SK-N-SH treated with all-trans-retinoic acid at 6 μM for 48 hours (cell line): Measurements from ENCODE around the gene IGSF8.

Experiments used
- ATAC-seq: fragments of 200-7000 bp; cut with Tn5 transposase; 3 replicates; pipeline ENCODE4 v1.9.1; 2020; ENCODE audit warnings: mild to moderate bottlenecking, moderate library complexity
- ARNTL ChIP-seq: fragments of 450-650 bp; formaldehyde crosslinking; IDR thresholded peaks from 2 replicates; pipeline ENCODE4 v1.5.0; 2020; ENCODE audit warnings: low read depth, mild to moderate bottlenecking, moderate library complexity, borderline replicate concordance
- BACH2 ChIP-seq: fragments of 250-450 bp; sonication (Bioruptor Pico); IDR thresholded peaks from 2 replicates; pipeline ENCODE4 v1.9.0; 2021; ENCODE audit warnings: mild to moderate bottlenecking, borderline replicate concordance
- CSDC2 ChIP-seq: fragments of 250-450 bp; sonication (Bioruptor Pico); IDR thresholded peaks from 2 replicates; pipeline ENCODE4 v1.5.0; 2020; ENCODE audit warnings: mild to moderate bottlenecking, moderate library complexity
- ESRRG ChIP-seq: fragments of 250-450 bp; sonication (Bioruptor Pico); IDR thresholded peaks from 2 replicates; pipeline ENCODE4 v1.6.1; 2021; ENCODE audit warnings: mild to moderate bottlenecking
- ISL1 ChIP-seq: fragments of 250-450 bp; sonication (Bioruptor Pico); IDR thresholded peaks from 2 replicates; pipeline ENCODE4 v2.1.2; 2022; ENCODE audit warnings: mild to moderate bottlenecking, moderate library complexity
- OSR1 ChIP-seq: fragments of 250-450 bp; sonication (Bioruptor Pico); IDR thresholded peaks from 2 replicates; pipeline ENCODE4 v1.8.0; 2022; ENCODE audit warnings: moderate library complexity, mild to moderate bottlenecking, inconsistent platforms
- PPARA ChIP-seq: fragments of 250-450 bp; sonication (Bioruptor Pico); IDR thresholded peaks from 2 replicates; pipeline ENCODE4 v1.5.0; 2020; ENCODE audit warnings: mild to moderate bottlenecking, borderline replicate concordance
- RARB ChIP-seq: fragments of 250-450 bp; sonication (Bioruptor Pico); IDR thresholded peaks from 2 replicates; pipeline ENCODE4 v1.8.0; 2021; ENCODE audit warnings: mild to moderate bottlenecking, moderate library complexity
- SNAI2 ChIP-seq: fragments of 250-450 bp; sonication (Bioruptor Pico); IDR thresholded peaks from 2 replicates; pipeline ENCODE4 v1.5.0; 2020; ENCODE audit warnings: mild to moderate bottlenecking, moderate library complexity
- TCF4 ChIP-seq: fragments of 250-450 bp; sonication (Bioruptor Pico); IDR thresholded peaks from 2 replicates; pipeline ENCODE4 v1.8.0; 2021; ENCODE audit warnings: mild to moderate bottlenecking, moderate library complexity, borderline replicate concordance
- TOX ChIP-seq: fragments of 250-450 bp; sonication (Bioruptor Pico); IDR thresholded peaks from 2 replicates; pipeline ENCODE4 v1.8.0; 2021; ENCODE audit warnings: mild to moderate bottlenecking, moderate library complexity, borderline replicate concordance
- ZC3H10 ChIP-seq: fragments of 250-450 bp; sonication (Bioruptor Pico); IDR thresholded peaks from 2 replicates; pipeline ENCODE4 v1.5.1; 2021; ENCODE audit warnings: mild to moderate bottlenecking, moderate library complexity
- ZFP3 ChIP-seq: fragments of 250-450 bp; sonication (Bioruptor Pico); IDR thresholded peaks from 2 replicates; pipeline ENCODE4 v1.5.0; 2020; ENCODE audit warnings: mild to moderate bottlenecking, moderate library complexity
- ZFP30 ChIP-seq: fragments of 450-650 bp; formaldehyde crosslinking; IDR thresholded peaks from 2 replicates; pipeline ENCODE4 v1.5.0; 2022; ENCODE audit warnings: mild to moderate bottlenecking, moderate library complexity
- ZNF565 ChIP-seq: fragments of 450-650 bp; formaldehyde crosslinking; conservative IDR thresholded peaks from 2 replicates; pipeline ENCODE4 v1.5.0; 2020; ENCODE audit warnings: low read depth, mild to moderate bottlenecking, moderate library complexity
- ZNF70 ChIP-seq: fragments of 450-650 bp; formaldehyde crosslinking; IDR thresholded peaks from 2 replicates; pipeline ENCODE4 v1.5.0; 2020; ENCODE audit warnings: mild to moderate bottlenecking, moderate library complexity
- ZNF8 ChIP-seq: fragments of 450-650 bp; formaldehyde crosslinking; IDR thresholded peaks from 2 replicates; pipeline ENCODE4 v1.5.0; 2020; ENCODE audit warnings: mild to moderate bottlenecking, moderate library complexity
- TF ChIP-seq, protein P1 (sequence below): fragments of 250-450 bp; sonication (Bioruptor Pico); IDR thresholded peaks from 2 replicates; pipeline ENCODE4 v1.8.0; 2021; ENCODE audit warnings: low read depth, mild to moderate bottlenecking, moderate library complexity, borderline replicate concordance
- TF ChIP-seq, protein P2 (sequence below): fragments of 250-450 bp; sonication (Bioruptor Pico); IDR thresholded peaks from 2 replicates; pipeline ENCODE4 v1.5.1; 2020; ENCODE audit warnings: low read depth, mild to moderate bottlenecking, moderate library complexity
- TF ChIP-seq, protein P3 (sequence below): fragments of 250-450 bp; sonication (Bioruptor Pico); IDR thresholded peaks from 2 replicates; pipeline ENCODE4 v1.5.0; 2020; ENCODE audit warnings: mild to moderate bottlenecking, moderate library complexity
- TF ChIP-seq, protein P4 (sequence below): fragments of 250-450 bp; sonication (Bioruptor Pico); IDR thresholded peaks from 2 replicates; pipeline ENCODE4 v1.5.1; 2021; ENCODE audit warnings: mild to moderate bottlenecking, moderate library complexity
- TF ChIP-seq, protein P5 (sequence below): fragments of 250-450 bp; sonication (Bioruptor Pico); IDR thresholded peaks from 2 replicates; pipeline ENCODE4 v1.8.0; 2020; ENCODE audit warnings: mild to moderate bottlenecking, moderate library complexity, borderline replicate concordance

IGSF8 gene

DNA sequence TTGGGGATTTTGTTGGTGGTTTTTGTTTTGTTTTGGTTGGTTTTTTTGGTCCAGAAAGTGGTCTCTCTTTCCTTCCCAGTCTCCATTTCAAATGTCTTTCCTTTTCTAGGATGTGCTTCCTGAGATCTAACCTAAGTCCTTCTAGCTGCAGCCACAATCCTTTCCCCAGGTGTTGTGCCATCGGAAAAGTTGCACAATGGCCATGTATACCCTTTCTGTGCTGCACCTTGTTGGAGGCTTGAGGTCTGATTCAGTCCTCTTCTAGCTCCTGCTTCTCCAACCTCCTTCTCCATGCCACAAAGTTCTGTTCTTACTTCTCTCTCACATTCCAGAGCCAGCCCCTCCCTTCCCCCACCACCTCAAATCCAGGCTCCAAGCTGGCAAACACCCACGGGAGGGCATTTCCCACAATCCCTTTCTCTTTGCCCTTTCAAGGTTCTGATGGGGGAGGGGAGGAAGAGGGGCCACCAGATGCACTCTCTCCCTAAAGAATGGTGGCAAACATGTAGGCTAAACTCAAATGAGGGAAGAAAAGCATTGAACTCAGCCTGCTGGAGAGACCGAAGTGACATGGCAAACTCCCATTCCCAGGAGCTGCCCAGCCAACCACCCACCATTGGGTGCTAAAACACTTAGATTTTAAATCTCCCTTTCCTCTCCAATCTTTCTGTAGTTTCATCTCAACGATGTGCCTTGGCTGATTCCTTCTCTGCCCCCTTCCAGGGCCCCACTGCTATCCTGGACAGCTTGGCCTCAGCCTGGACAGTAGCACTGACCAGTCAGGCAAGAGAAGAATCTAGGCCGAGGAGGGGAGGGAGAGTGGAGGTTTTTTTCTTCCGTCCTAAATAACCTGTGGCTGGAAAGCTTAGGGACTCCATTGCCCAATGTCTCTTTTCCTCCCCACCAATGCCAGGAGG is 31.3 kb downstream of the IGSF8 start:
- no peak for ATAC-seq

DNA sequence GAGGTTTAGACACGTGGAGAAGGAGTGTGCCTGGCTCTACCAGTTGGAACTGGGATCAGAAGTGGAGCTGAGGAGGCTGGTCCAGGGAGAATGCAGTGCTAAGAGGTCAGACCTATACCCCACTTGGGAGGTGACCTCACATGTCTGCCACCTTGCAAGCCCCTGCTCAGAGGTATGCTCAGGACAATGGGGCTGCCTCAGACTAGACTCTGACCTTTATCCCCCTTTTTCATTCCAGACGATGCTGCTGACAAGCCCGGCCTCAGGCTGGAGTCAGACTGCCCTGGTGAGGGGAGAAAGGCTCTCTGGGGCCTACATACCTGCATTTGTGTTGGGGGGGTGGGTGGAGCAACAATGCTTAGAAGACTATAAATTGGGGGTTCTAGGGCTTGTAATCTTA is 33.7 kb downstream of the IGSF8 start:
- TF ChIP-seq ZFP30 (CRISPR knock-in tag) (no peak), TOX (CRISPR knock-in tag) (no peak), ARNTL (CRISPR knock-in tag) (no peak), CSDC2 (CRISPR knock-in tag) (no peak), ZC3H10 (CRISPR knock-in tag) (no peak), PPARA (CRISPR knock-in tag) (no peak), OSR1 (CRISPR knock-in tag) (no peak), RARB (CRISPR knock-in tag) (no peak), BACH2 (CRISPR knock-in tag) (no peak), ESRRG (CRISPR knock-in tag) (no peak), ISL1 (CRISPR knock-in tag) (no peak), TCF4 (CRISPR knock-in tag) (no peak), ZNF8 (CRISPR knock-in tag) (no peak), ZNF565 (CRISPR knock-in tag) (no peak), SNAI2 (CRISPR knock-in tag) (no peak)
- TF ChIP-seq, protein P1, sequence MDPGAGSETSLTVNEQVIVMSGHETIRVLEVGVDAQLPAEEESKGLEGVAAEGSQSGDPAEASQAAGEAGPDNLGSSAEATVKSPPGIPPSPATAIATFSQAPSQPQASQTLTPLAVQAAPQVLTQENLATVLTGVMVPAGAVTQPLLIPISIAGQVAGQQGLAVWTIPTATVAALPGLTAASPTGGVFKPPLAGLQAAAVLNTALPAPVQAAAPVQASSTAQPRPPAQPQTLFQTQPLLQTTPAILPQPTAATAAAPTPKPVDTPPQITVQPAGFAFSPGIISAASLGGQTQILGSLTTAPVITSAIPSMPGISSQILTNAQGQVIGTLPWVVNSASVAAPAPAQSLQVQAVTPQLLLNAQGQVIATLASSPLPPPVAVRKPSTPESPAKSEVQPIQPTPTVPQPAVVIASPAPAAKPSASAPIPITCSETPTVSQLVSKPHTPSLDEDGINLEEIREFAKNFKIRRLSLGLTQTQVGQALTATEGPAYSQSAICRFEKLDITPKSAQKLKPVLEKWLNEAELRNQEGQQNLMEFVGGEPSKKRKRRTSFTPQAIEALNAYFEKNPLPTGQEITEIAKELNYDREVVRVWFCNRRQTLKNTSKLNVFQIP (CRISPR knock-in tag) = no peak
- TF ChIP-seq, protein P2, sequence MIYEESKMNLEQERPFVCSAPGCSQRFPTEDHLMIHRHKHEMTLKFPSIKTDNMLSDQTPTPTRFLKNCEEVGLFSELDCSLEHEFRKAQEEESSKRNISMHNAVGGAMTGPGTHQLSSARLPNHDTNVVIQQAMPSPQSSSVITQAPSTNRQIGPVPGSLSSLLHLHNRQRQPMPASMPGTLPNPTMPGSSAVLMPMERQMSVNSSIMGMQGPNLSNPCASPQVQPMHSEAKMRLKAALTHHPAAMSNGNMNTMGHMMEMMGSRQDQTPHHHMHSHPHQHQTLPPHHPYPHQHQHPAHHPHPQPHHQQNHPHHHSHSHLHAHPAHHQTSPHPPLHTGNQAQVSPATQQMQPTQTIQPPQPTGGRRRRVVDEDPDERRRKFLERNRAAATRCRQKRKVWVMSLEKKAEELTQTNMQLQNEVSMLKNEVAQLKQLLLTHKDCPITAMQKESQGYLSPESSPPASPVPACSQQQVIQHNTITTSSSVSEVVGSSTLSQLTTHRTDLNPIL (CRISPR knock-in tag) = no peak
- TF ChIP-seq, protein P3, sequence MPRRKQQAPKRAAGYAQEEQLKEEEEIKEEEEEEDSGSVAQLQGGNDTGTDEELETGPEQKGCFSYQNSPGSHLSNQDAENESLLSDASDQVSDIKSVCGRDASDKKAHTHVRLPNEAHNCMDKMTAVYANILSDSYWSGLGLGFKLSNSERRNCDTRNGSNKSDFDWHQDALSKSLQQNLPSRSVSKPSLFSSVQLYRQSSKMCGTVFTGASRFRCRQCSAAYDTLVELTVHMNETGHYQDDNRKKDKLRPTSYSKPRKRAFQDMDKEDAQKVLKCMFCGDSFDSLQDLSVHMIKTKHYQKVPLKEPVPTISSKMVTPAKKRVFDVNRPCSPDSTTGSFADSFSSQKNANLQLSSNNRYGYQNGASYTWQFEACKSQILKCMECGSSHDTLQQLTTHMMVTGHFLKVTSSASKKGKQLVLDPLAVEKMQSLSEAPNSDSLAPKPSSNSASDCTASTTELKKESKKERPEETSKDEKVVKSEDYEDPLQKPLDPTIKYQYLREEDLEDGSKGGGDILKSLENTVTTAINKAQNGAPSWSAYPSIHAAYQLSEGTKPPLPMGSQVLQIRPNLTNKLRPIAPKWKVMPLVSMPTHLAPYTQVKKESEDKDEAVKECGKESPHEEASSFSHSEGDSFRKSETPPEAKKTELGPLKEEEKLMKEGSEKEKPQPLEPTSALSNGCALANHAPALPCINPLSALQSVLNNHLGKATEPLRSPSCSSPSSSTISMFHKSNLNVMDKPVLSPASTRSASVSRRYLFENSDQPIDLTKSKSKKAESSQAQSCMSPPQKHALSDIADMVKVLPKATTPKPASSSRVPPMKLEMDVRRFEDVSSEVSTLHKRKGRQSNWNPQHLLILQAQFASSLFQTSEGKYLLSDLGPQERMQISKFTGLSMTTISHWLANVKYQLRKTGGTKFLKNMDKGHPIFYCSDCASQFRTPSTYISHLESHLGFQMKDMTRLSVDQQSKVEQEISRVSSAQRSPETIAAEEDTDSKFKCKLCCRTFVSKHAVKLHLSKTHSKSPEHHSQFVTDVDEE (CRISPR knock-in tag) = no peak
- TF ChIP-seq, protein P4, sequence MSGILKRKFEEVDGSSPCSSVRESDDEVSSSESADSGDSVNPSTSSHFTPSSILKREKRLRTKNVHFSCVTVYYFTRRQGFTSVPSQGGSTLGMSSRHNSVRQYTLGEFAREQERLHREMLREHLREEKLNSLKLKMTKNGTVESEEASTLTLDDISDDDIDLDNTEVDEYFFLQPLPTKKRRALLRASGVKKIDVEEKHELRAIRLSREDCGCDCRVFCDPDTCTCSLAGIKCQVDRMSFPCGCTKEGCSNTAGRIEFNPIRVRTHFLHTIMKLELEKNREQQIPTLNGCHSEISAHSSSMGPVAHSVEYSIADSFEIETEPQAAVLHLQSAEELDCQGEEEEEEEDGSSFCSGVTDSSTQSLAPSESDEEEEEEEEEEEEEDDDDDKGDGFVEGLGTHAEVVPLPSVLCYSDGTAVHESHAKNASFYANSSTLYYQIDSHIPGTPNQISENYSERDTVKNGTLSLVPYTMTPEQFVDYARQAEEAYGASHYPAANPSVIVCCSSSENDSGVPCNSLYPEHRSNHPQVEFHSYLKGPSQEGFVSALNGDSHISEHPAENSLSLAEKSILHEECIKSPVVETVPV (CRISPR knock-in tag) = no peak
- TF ChIP-seq, protein P5, sequence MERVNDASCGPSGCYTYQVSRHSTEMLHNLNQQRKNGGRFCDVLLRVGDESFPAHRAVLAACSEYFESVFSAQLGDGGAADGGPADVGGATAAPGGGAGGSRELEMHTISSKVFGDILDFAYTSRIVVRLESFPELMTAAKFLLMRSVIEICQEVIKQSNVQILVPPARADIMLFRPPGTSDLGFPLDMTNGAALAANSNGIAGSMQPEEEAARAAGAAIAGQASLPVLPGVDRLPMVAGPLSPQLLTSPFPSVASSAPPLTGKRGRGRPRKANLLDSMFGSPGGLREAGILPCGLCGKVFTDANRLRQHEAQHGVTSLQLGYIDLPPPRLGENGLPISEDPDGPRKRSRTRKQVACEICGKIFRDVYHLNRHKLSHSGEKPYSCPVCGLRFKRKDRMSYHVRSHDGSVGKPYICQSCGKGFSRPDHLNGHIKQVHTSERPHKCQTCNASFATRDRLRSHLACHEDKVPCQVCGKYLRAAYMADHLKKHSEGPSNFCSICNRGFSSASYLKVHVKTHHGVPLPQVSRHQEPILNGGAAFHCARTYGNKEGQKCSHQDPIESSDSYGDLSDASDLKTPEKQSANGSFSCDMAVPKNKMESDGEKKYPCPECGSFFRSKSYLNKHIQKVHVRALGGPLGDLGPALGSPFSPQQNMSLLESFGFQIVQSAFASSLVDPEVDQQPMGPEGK (CRISPR knock-in tag) = no peak
- no peak for ATAC-seq

More for the DNA sequence above, 31.3 kb downstream of the IGSF8 start:
- TF ChIP-seq, protein P4 (CRISPR knock-in tag) = no peak
- TF ChIP-seq TOX (CRISPR knock-in tag) (no peak), ZNF70 (CRISPR knock-in tag) (no peak), RARB (CRISPR knock-in tag) (no peak), ZFP3 (CRISPR knock-in tag) (no peak), BACH2 (CRISPR knock-in tag) (no peak), ESRRG (CRISPR knock-in tag) (no peak), ZNF565 (CRISPR knock-in tag) (no peak)
- TF ChIP-seq, protein P3 (CRISPR knock-in tag) = no peak
